ENCODE data around the gene BCLAF1. TPM values are rescaled to one million over a fixed set of nuclear protein-coding genes. Genes with fewer than 3 reads are reported as not detected.

Gene BCLAF1
- total and polyA plus RNA-seq, 2 of the 8 experiments (the other 6 are each of a cell fraction or from before 2014, with no cell fraction given): 30.5 to 230 TPM

DNA sequence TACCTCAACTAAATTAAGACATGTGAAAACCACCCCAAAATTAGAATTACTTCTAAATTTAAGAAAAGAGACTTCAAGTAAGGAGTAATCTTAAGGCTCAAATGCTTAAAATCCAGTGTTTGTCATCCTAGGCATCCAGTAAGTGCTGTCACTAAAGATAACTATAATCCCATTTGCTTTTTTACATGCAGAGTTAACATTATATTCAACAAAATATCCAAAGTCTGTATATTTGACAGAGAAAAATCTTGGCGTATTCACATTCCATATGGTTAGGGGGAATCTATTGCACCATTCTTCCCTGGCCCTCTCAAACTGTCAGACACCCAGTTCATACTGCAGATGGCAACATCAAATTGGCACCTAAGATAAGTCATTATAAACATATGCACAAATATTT, 56.9 kb downstream of the BCLAF1 start:
- H3K23me2 ChIP-seq (ENCODE audit: low read depth, low read length): no peaks in the 10 kb centered on the region
- H2BK20ac ChIP-seq (ENCODE audit: low read length): no peak overlapping the region
- H2BK15ac ChIP-seq (ENCODE audit: low read length): no peak overlapping the region
- H3K36me3 ChIP-seq (ENCODE audit: control insufficient read depth in 2 of 4, insufficient read depth in 4 of 4, low read length in 3 of 4): no peaks in the 10 kb centered on the region; a peak in 2 of 8 replicates
- no peak overlapping the region for H4K91ac ChIP-seq (replicated peaks; ENCODE audit: insufficient read length, low read length)
- H3K23ac ChIP-seq (ENCODE audit: insufficient read length): no peak overlapping the region
- FAIRE-seq (no peak), DNase-seq (ENCODE audit: low read depth in 1 of 2, low spot score in 2 of 2) (no peak)
- ChIA-PET POLR2A (ENCODE audit: partially characterized antibody) (interaction anchor here (1.3 kb wide), 1 partner anchor 57 kb away, joined by 3 read pairs; the partner anchor contains the start of gene BCLAF1), CTCF (ENCODE audit: partially characterized antibody) (interaction anchor here (1.2 kb wide), 1 partner anchor 99 kb away, joined by 3 read pairs; no protein-coding TSS in a partner anchor)
- no peak overlapping the region for H4K5ac ChIP-seq (ENCODE audit: insufficient read length, low read depth, low read length)
- H3K79me2 ChIP-seq (ENCODE audit: control insufficient read depth in 1 of 2, insufficient read depth in 2 of 2, low read length in 2 of 2): no peaks in the 10 kb centered on the region
- no peaks in the 10 kb centered on the region for H3K27me3 ChIP-seq (replicated peaks in 1 of 4; ENCODE audit: control insufficient read depth in 3 of 4, extremely low read depth in 1 of 4, insufficient read depth in 3 of 4, low read length in 3 of 4)
- no peak overlapping the region for H3K4ac ChIP-seq (replicated peaks; ENCODE audit: insufficient read length, low read depth, low read length)
- no peaks in the 10 kb centered on the region for H3K4me1 ChIP-seq (replicated peaks in 1 of 4; ENCODE audit: control insufficient read depth in 3 of 4, insufficient read depth in 4 of 4, low read length in 3 of 4)
- no peak overlapping the region for H3K9ac ChIP-seq (replicated peaks in 1 of 4; ENCODE audit: extremely low read depth in 1 of 4, low read depth in 3 of 4, low read length in 3 of 4)
- H2BK12ac ChIP-seq (ENCODE audit: low read depth, low read length): no peak overlapping the region
- H3K79me1 ChIP-seq (ENCODE audit: low read depth, low read length): no peaks in the 10 kb centered on the region
- no peak overlapping the region for H2AFZ ChIP-seq (ENCODE audit: low read length)
- H3K4me2 ChIP-seq (ENCODE audit: insufficient read depth in 1 of 2, low read depth in 2 of 2, low read length in 2 of 2): no peak overlapping the region
- no peak overlapping the region for H3K4me3 ChIP-seq (ENCODE audit: extremely low read depth in 1 of 4, insufficient read depth in 2 of 4, low read depth in 3 of 4, low read length in 4 of 4)
- no peak overlapping the region for H4K8ac ChIP-seq (ENCODE audit: extremely low read depth, insufficient read depth, low read length)
- H2AK5ac ChIP-seq (ENCODE audit: low read depth, low read length): no peak overlapping the region
- no peak overlapping the region for H3K14ac ChIP-seq (ENCODE audit: insufficient read length)
- H3K18ac ChIP-seq (ENCODE audit: extremely low read depth, low read length): no peak overlapping the region
- no peaks in the 10 kb centered on the region for H3K9me3 ChIP-seq (ENCODE audit: insufficient read depth in 2 of 2, low read depth in 1 of 2, low read length in 1 of 2)
- H2BK120ac ChIP-seq (replicated peaks; ENCODE audit: low read depth, low read length): no peak overlapping the region
- no peak overlapping the region for H2BK5ac ChIP-seq (ENCODE audit: low read depth, low read length)
- H3K27ac ChIP-seq (ENCODE audit: low read depth, low read length): no peak overlapping the region
- 95% methylated on average over 1 of the region's 1 CpG; no CpG with 5 or more reads in 1 of the 2 experiments for WGBS, 2 experiments (ENCODE audit: extremely low coverage in 1 of 2, insufficient coverage in 1 of 2, insufficient read length in 1 of 2, insufficient replicate concordance in 2 of 2, low coverage in 1 of 2, low lambda C conversion rate in 2 of 2, missing lambda C conversion rate in 1 of 2)
- H3K56ac ChIP-seq (replicated peaks; ENCODE audit: insufficient read length, low read depth, low read length): no peak overlapping the region
- no peaks in the 10 kb centered on the region for H4K20me1 ChIP-seq (replicated peaks in 1 of 2; ENCODE audit: control insufficient read depth in 1 of 2, insufficient read depth in 2 of 2, low read length in 2 of 2)
- no peak for TF ChIP-seq ASH2L (IDR thresholded peaks at IDR 0.05; ENCODE audit: low read length)
- TF ChIP-seq TAF1 (IDR thresholded peaks at IDR 0.05; ENCODE audit: low read depth, low read length): no peak
- no peak for TF ChIP-seq KDM4A (IDR thresholded peaks at IDR 0.05; ENCODE audit: low read depth, low read length, severe bottlenecking)
- no peak for TF ChIP-seq SIX5 (IDR thresholded peaks at IDR 0.05; ENCODE audit: low read depth, low read length)
- TF ChIP-seq YY1 (IDR thresholded peaks at IDR 0.05; ENCODE audit: low read depth, low read length): no peak
- TF ChIP-seq SIN3A (conservative IDR thresholded peaks at IDR 0.05 in 1 of 2, IDR thresholded peaks at IDR 0.05 in 1 of 2; ENCODE audit: low read depth in 1 of 2, low read length in 2 of 2): no peak
- no peak for TF ChIP-seq RAD21 (IDR thresholded peaks at IDR 0.05 in 1 of 2, conservative IDR thresholded peaks at IDR 0.05 in 1 of 2; ENCODE audit: low read depth in 2 of 2, low read length in 2 of 2)
- no peak for TF ChIP-seq POU5F1 (IDR thresholded peaks at IDR 0.05; ENCODE audit: low read depth, low read length)
- TF ChIP-seq KDM1A (IDR thresholded peaks at IDR 0.05; ENCODE audit: borderline replicate concordance, low read length): no peak
- TF ChIP-seq, protein P1, sequence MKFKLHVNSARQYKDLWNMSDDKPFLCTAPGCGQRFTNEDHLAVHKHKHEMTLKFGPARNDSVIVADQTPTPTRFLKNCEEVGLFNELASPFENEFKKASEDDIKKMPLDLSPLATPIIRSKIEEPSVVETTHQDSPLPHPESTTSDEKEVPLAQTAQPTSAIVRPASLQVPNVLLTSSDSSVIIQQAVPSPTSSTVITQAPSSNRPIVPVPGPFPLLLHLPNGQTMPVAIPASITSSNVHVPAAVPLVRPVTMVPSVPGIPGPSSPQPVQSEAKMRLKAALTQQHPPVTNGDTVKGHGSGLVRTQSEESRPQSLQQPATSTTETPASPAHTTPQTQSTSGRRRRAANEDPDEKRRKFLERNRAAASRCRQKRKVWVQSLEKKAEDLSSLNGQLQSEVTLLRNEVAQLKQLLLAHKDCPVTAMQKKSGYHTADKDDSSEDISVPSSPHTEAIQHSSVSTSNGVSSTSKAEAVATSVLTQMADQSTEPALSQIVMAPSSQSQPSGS (IDR thresholded peaks at IDR 0.05; ENCODE audit: low read length): no peak
- no peak for TF ChIP-seq SP2 (IDR thresholded peaks at IDR 0.05; ENCODE audit: low read length)
- TF ChIP-seq, protein P2, sequence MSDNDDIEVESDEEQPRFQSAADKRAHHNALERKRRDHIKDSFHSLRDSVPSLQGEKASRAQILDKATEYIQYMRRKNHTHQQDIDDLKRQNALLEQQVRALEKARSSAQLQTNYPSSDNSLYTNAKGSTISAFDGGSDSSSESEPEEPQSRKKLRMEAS (IDR thresholded peaks at IDR 0.05): no peak

Measured in H1 (cell line).